Mesenchymal stem cell (in vitro differentiated cells and primary cell): ENCODE results near the gene TEKTIP1.

Experiments
- DNase-seq: peaks from one replicate; pipeline ENCODE4 v3.0.0-alpha.2; 2013
- H2AFZ ChIP-seq: one replicate; pipeline ENCODE4 v1.6.1; 2013; ENCODE audit warnings: low read depth, mild to moderate bottlenecking, control low read depth, inconsistent platforms, low read length, moderate library complexity
- H2AK5ac ChIP-seq: 2 replicates; pipeline ENCODE4 v1.6.1; 2013; ENCODE audit warnings: low read length, moderate library complexity, mild to moderate bottlenecking, inconsistent platforms; ENCODE audit not compliant: severe bottlenecking
- H2BK120ac ChIP-seq: one replicate; pipeline ENCODE4 v1.6.1; 2013; ENCODE audit warnings: low read depth, mild to moderate bottlenecking, inconsistent platforms, low read length, moderate library complexity
- H2BK12ac ChIP-seq, 2 experiments: one replicate each; pipeline ENCODE4 v1.6.1; 2013; ENCODE audit warnings: inconsistent platforms in 2 of 2, low read length in 2 of 2, mild to moderate bottlenecking in 2 of 2, moderate library complexity in 2 of 2, control low read depth in 1 of 2
- H2BK15ac ChIP-seq: one replicate; pipeline ENCODE4 v1.6.1; 2013; ENCODE audit warnings: mild to moderate bottlenecking, low read depth, inconsistent platforms; ENCODE audit not compliant: poor library complexity, severe bottlenecking
- H2BK5ac ChIP-seq: 2 replicates; pipeline ENCODE4 v1.6.1; 2013; ENCODE audit warnings: low read depth, mild to moderate bottlenecking, low read length, control low read depth, inconsistent platforms; ENCODE audit not compliant: poor library complexity, severe bottlenecking
- H3K14ac ChIP-seq, 2 experiments: one replicate each; pipeline ENCODE4 v1.6.1; 2013; ENCODE audit warnings: inconsistent platforms in 2 of 2, low read length in 2 of 2, control low read depth in 1 of 2, mild to moderate bottlenecking in 1 of 2, moderate library complexity in 1 of 2
- H3K18ac ChIP-seq, 2 experiments: one replicate each; pipeline ENCODE4 v1.6.1; 2013; ENCODE audit warnings: inconsistent platforms in 2 of 2, low read length in 2 of 2, control low read depth in 1 of 2, low read depth in 1 of 2, mild to moderate bottlenecking in 1 of 2
- H3K23ac ChIP-seq, 2 experiments: one replicate each; pipeline ENCODE4 v1.6.1; 2013; ENCODE audit warnings: inconsistent platforms in 2 of 2, low read length in 2 of 2, mild to moderate bottlenecking in 2 of 2, moderate library complexity in 2 of 2, control low read depth in 1 of 2
- H3K27ac ChIP-seq: 2 replicates; pipeline ENCODE4 v1.5.1; 2013; ENCODE audit warnings: mild to moderate bottlenecking, moderate library complexity, low read length, control low read depth, inconsistent platforms; ENCODE audit not compliant: poor library complexity, severe bottlenecking
- H3K27me3 ChIP-seq, 2 experiments: 2 replicates each; pipeline versions ENCODE4 v1.6.1 to v1.7.0; 2013; ENCODE audit warnings: low read length in 2 of 2, mild to moderate bottlenecking in 2 of 2, moderate library complexity in 2 of 2, control low read depth in 1 of 2, inconsistent platforms in 1 of 2; ENCODE audit not compliant: control insufficient read depth in 1 of 2, insufficient read depth in 1 of 2
- H3K36me3 ChIP-seq, 2 experiments: 2 replicates each; pipeline versions ENCODE4 v1.6.1 to v1.7.0; 2013; ENCODE audit warnings: low read length in 2 of 2, control low read depth in 1 of 2, inconsistent platforms in 1 of 2, low read depth in 1 of 2, mild to moderate bottlenecking in 1 of 2; ENCODE audit not compliant: insufficient read depth in 2 of 2, control insufficient read depth in 1 of 2
- H3K4ac ChIP-seq, 2 experiments: one replicate each; pipeline ENCODE4 v1.6.1; 2013; ENCODE audit warnings: inconsistent platforms in 2 of 2, low read length in 2 of 2, mild to moderate bottlenecking in 2 of 2, moderate library complexity in 2 of 2, control low read depth in 1 of 2, low read depth in 1 of 2
- H3K4me1 ChIP-seq: 2 replicates; pipeline ENCODE4 v1.6.1; 2013; ENCODE audit warnings: low read depth, low read length, control low read depth; ENCODE audit not compliant: control insufficient read depth, insufficient read depth
- H3K4me2 ChIP-seq: 2 replicates; pipeline ENCODE4 v1.6.1; 2013; ENCODE audit warnings: low read length, mild to moderate bottlenecking, inconsistent platforms; ENCODE audit not compliant: poor library complexity, severe bottlenecking
- H3K4me3 ChIP-seq, 2 experiments: 2 replicates each; pipeline versions ENCODE4 v1.5.1 to v1.7.0; 2013; ENCODE audit warnings: low read length in 2 of 2, mild to moderate bottlenecking in 2 of 2, control low read depth in 1 of 2, low read depth in 1 of 2; ENCODE audit not compliant: insufficient read depth in 1 of 2
- H3K79me1 ChIP-seq: replicated peaks from 2 replicates; pipeline ENCODE4 v1.6.1; 2013; ENCODE audit warnings: mild to moderate bottlenecking, control low read depth, low read length, inconsistent platforms; ENCODE audit not compliant: poor library complexity, severe bottlenecking
- H3K9ac ChIP-seq: 2 replicates; pipeline ENCODE4 v1.7.0; 2013; ENCODE audit warnings: mild to moderate bottlenecking, low read length, moderate library complexity
- H3K9me3 ChIP-seq: 2 replicates; pipeline ENCODE4 v1.7.0; 2013; ENCODE audit warnings: mild to moderate bottlenecking, low read length; ENCODE audit not compliant: control insufficient read depth
- H4K8ac ChIP-seq: one replicate; pipeline ENCODE4 v1.6.1; 2013; ENCODE audit warnings: inconsistent platforms, mild to moderate bottlenecking, low read length, moderate library complexity
- H4K91ac ChIP-seq: one replicate; pipeline ENCODE4 v1.6.1; 2013; ENCODE audit warnings: mild to moderate bottlenecking, low read length, inconsistent platforms
- WGBS: methylation state at CpG from one replicate; pipeline ENCODE4 v1.1.7; 2013; ENCODE audit warnings: mixed read lengths; 5-methylcytosine and 5-hydroxymethylcytosine counted together

TEKTIP1 gene

DNA sequence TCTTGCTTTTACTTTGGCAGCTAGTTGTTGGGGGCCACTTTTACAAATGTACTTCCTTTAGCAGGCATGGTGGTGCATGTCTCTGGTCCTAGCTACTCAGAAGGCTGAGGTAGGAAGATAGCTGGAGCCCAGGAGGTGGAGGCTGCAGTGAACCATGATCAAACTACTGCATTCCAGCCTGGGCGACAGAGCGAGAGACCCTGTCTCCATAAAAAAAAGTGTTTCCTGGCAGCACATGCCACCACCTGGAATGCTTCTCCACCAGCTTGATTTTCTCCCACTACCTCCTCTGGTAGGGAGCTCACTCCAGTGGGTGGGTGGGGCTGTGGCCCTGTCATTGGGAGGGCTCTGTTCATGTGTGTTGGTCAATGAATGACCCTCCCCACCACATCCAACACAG, 20.3 kb upstream of the TEKTIP1 start:
- no peaks in the 10 kb centered on the region for H3K27me3 ChIP-seq
- DNase-seq, result no peak
- no peak overlapping the region for H3K4me3 ChIP-seq
- H3K4me1 ChIP-seq, result peaks cover 46% of the 10 kb centered on the region
- no peak overlapping the region for H4K8ac ChIP-seq
- H3K23ac ChIP-seq, result no peak overlapping the region
- H3K9ac ChIP-seq, result no peak overlapping the region
- no peak overlapping the region for H3K18ac ChIP-seq
- no peak overlapping the region for H4K91ac ChIP-seq
- 92% methylated on average over 2 of the region's 2 CpGs for WGBS
- no peak overlapping the region for H2BK120ac ChIP-seq
- H2BK12ac ChIP-seq, result no peak overlapping the region
- peaks cover 24% of the 10 kb centered on the region for H3K79me1 ChIP-seq
- no peak overlapping the region for H3K4me2 ChIP-seq
- H3K14ac ChIP-seq, result no peak overlapping the region
- no peak overlapping the region for H2BK15ac ChIP-seq
- no peak overlapping the region for H2AFZ ChIP-seq
- H3K36me3 ChIP-seq, result peaks cover 9 to 72% of the 10 kb centered on the region in 2 experiments
- H2BK5ac ChIP-seq, result no peak overlapping the region
- no peak overlapping the region for H3K4ac ChIP-seq
- no peaks in the 10 kb centered on the region for H3K9me3 ChIP-seq
- H2AK5ac ChIP-seq, result no peak overlapping the region
- H3K27ac ChIP-seq, result no peak overlapping the region

DNA sequence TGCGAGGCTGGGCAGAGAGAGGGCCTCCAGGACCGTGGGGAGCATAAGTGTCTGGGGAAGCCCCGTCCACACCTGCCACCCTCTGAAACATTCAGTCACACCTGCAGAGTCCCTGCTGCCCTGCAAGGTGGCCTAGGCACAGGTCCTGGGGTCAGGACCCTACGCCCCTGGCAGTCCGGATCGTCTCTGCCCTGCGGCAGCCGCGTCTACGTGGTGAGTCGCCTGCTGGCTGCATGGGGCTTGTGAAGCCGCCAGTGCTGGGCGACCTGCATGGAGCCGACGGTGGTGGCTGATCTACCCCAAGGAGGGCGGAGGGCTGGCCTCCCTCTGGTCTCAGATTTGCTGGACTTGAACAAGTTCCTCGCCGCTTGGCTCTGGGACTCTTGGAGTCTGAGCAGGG, 19.8 kb upstream of the TEKTIP1 start:
- H3K27me3 ChIP-seq, result no peaks in the 10 kb centered on the region
- no peak overlapping the region for H3K18ac ChIP-seq
- H3K14ac ChIP-seq, result no peak overlapping the region
- no peak overlapping the region for H2BK15ac ChIP-seq
- H3K4ac ChIP-seq, result no peak overlapping the region
- no peak overlapping the region for H4K91ac ChIP-seq
- no peak for DNase-seq
- H3K36me3 ChIP-seq, result peaks cover 14 to 73% of the 10 kb centered on the region in 2 experiments
- H3K9me3 ChIP-seq, result no peaks in the 10 kb centered on the region
- no peak overlapping the region for H3K23ac ChIP-seq
- peak overlapping the region; percentile 43 for H2AK5ac ChIP-seq
- H3K9ac ChIP-seq, result no peak overlapping the region
- H3K4me1 ChIP-seq, result peaks cover 43% of the 10 kb centered on the region
- no peak overlapping the region for H2BK12ac ChIP-seq
- H2BK5ac ChIP-seq, result no peak overlapping the region
- no peak overlapping the region for H3K4me3 ChIP-seq
- H4K8ac ChIP-seq, result no peak overlapping the region
- H3K27ac ChIP-seq, result no peak overlapping the region
- H2AFZ ChIP-seq, result no peak overlapping the region
- H3K4me2 ChIP-seq, result no peak overlapping the region
- no peak overlapping the region for H2BK120ac ChIP-seq
- peaks cover 27% of the 10 kb centered on the region for H3K79me1 ChIP-seq
- 92% methylated on average over 18 of the region's 18 CpGs for WGBS

DNA sequence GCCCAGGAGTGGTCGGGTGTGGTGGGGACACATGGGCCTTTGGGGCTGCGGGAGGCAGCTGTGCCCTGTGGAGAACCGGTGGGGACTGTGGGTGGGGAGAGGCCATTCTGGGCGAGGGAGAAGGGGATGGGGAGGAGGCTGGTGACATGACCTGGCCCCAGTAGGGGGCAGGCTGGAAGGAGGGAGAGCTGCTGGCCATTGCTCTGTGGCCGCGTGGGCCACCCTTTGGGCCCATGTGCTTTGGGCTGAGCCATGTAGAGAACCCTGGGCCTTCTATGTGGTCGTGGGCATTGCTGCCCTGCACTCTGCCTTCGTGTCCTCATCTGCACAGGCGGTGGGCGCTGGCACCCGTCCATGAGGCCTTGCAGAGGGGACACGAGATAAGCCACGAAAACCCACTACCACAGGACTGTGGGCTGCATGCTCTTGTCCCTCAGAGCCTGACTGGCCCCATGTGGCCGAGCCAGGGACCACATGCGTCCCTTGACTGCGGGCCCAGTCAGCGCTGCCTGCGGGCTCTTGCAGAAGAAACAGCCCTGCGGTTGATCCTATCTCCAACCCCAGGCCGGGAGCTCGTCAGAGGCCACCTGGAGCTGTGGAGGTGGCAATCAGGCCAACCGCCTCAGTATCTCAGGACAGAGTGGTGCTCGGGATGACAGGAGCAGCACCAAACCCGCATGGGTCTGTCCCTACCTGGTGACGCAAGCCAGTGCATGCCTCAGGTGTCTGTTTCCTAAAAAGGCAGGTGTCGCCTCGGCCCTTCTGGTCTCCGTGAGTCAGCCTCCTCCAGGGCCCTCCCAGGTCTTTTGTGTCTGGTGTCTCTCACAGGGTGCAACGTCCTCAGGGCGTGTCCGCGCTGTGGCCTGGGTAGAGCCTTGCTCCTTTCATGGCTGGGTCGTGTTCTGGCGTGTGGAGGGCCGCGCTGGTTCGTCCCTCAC, 18.5 kb upstream of the TEKTIP1 start:
- no peak overlapping the region for H3K4me2 ChIP-seq
- H2BK5ac ChIP-seq, result no peak overlapping the region
- H4K91ac ChIP-seq, result no peak overlapping the region
- no peak overlapping the region for H3K27ac ChIP-seq
- H3K4ac ChIP-seq, result no peak overlapping the region
- H2BK12ac ChIP-seq, result no peak overlapping the region
- H3K18ac ChIP-seq, result no peak overlapping the region
- no peaks in the 10 kb centered on the region for H3K9me3 ChIP-seq
- H3K14ac ChIP-seq, result no peak overlapping the region
- WGBS, result 95% methylated on average over 37 of the region's 37 CpGs
- no peak overlapping the region for H3K9ac ChIP-seq
- H2AFZ ChIP-seq, result no peak overlapping the region
- no peak overlapping the region for H3K23ac ChIP-seq
- H3K36me3 ChIP-seq, result peaks cover 24 to 72% of the 10 kb centered on the region in 2 experiments
- peaks cover 35% of the 10 kb centered on the region for H3K4me1 ChIP-seq
- H2BK120ac ChIP-seq, result no peak overlapping the region
- peaks cover 33% of the 10 kb centered on the region for H3K79me1 ChIP-seq
- H3K27me3 ChIP-seq, result no peaks in the 10 kb centered on the region
- H4K8ac ChIP-seq, result peak overlapping the region; percentile 16
- H2BK15ac ChIP-seq, result no peak overlapping the region
- H2AK5ac ChIP-seq, result no peak overlapping the region
- no peak overlapping the region for H3K4me3 ChIP-seq
- DNase-seq, result no peak

DNA sequence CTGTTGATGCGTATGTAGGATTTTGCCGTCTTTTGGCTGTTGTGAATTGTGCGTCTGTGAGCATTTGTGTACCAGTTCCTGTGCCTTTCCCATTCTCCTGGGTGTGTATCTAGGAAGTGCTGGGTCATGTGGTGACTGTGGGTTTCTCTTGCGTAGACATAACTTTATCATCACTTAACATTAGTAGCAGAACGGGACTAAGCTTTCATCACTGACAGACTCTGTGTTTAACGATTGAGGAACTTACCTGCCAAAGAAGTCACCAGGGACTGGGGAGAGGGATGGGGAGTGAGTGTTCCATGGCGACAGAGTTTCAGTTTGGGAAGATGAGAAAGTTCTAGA, 17.9 kb upstream of the TEKTIP1 start:
- H2BK15ac ChIP-seq, result no peak overlapping the region
- no peak overlapping the region for H2AK5ac ChIP-seq
- H4K91ac ChIP-seq, result no peak overlapping the region
- no peak overlapping the region for H2AFZ ChIP-seq
- H2BK12ac ChIP-seq, result no peak overlapping the region
- H3K27me3 ChIP-seq, result no peaks in the 10 kb centered on the region
- H3K4me1 ChIP-seq, result peaks cover 37% of the 10 kb centered on the region
- H3K36me3 ChIP-seq, result peaks cover 24 to 74% of the 10 kb centered on the region in 2 experiments
- H3K4ac ChIP-seq, result no peak overlapping the region
- no peak overlapping the region for H3K4me2 ChIP-seq
- H2BK5ac ChIP-seq, result no peak overlapping the region
- peaks cover 35% of the 10 kb centered on the region for H3K79me1 ChIP-seq
- WGBS, result over 99% methylated on average over 6 of the region's 7 CpGs
- H3K9me3 ChIP-seq, result no peaks in the 10 kb centered on the region
- no peak overlapping the region for H3K9ac ChIP-seq
- no peak overlapping the region for H3K23ac ChIP-seq
- H3K14ac ChIP-seq, result no peak overlapping the region
- no peak overlapping the region for H4K8ac ChIP-seq
- no peak overlapping the region for H3K27ac ChIP-seq
- no peak overlapping the region for H3K18ac ChIP-seq
- H2BK120ac ChIP-seq, result no peak overlapping the region
- no peak overlapping the region for H3K4me3 ChIP-seq
- no peak for DNase-seq
